Tibial nerve (tissue), 4 donors: ENCODE results near the gene TPD52L1. TPM values are rescaled to one million over a fixed set of nuclear protein-coding genes. Genes with fewer than 3 reads are reported as not detected.

Experiments
- DNase-seq, 2 donors: peaks; one replicate each; pipeline ENCODE4 v3.0.0-alpha.2; 2019; ENCODE audit warnings: low spot score in 2 of 2
- H3K27ac ChIP-seq, 4 donors: fragments of 200-600 bp; sonication (generic) in 3 of 4; one replicate each; pipeline ENCODE4 v1.5.1; 2017 to 2019; ENCODE audit warnings: mild to moderate bottlenecking in 1 of 4
- H3K27me3 ChIP-seq, 2 donors: fragments of 200-600 bp; sonication (generic) in 1 of 2; one replicate each; pipeline versions ENCODE4 v1.5.1 to v1.6.0; 2017 to 2019
- H3K36me3 ChIP-seq, 3 donors: fragments of 200-600 bp; sonication (generic); one replicate each; pipeline ENCODE4 v1.5.1; 2018 to 2019
- H3K4me1 ChIP-seq, 4 donors: fragments of 200-600 bp; sonication (generic) in 3 of 4; one replicate each; pipeline ENCODE4 v1.5.1; 2017 to 2019
- H3K4me3 ChIP-seq, 4 donors: fragments of 200-600 bp; sonication (generic) in 3 of 4; one replicate each; pipeline ENCODE4 v1.5.1; 2017 to 2019; ENCODE audit warnings: mild to moderate bottlenecking in 1 of 4, moderate library complexity in 1 of 4
- H3K9me3 ChIP-seq, 4 donors: fragments of 200-600 bp; sonication (generic) in 3 of 4; one replicate each; pipeline ENCODE4 v1.5.1; 2017 to 2019
- EP300 ChIP-seq, 2 donors: sonication (generic); formaldehyde crosslinking; IDR thresholded peaks; one replicate each; pipeline ENCODE4 v1.6.1; 2017; ENCODE audit warnings: antibody characterized with exemption in 2 of 2, mild to moderate bottlenecking in 1 of 2
- POLR2A ChIP-seq, 2 donors: fragments of 450-650 bp; IDR thresholded peaks; one replicate each; pipeline ENCODE4 v1.6.1; 2017; ENCODE audit warnings: antibody characterized with exemption in 2 of 2, mild to moderate bottlenecking in 2 of 2, moderate library complexity in 2 of 2
- WGBS, 2 donors: methylation state at CpG; one replicate each; pipeline ENCODE4 v1.1.5; 2018; 5-methylcytosine and 5-hydroxymethylcytosine counted together
- total RNA-seq, 4 donors: library from RNA; depleted of rRNA; stranded (reverse); fragments of >200 nt; gene quantifications; one replicate each; pipeline ENCODE4 v1.1.0, GENCODE V29; 2016
- TF ChIP-seq, protein P1 (sequence below), 5 experiments: fragments of 200-600 bp in 3 of 5; fragments of 450-650 bp in 2 of 5; sonication (generic) in 3 of 5; IDR thresholded peaks; one replicate each; pipeline ENCODE4 v1.5.1; 2016 to 2019; ENCODE audit warnings: antibody characterized with exemption in 5 of 5, mild to moderate bottlenecking in 3 of 5, moderate library complexity in 2 of 5

Gene TPD52L1
- total RNA-seq, 4 donors from 2014 or later = 28.8 to 55.0 (median 45.6) TPM

DNA sequence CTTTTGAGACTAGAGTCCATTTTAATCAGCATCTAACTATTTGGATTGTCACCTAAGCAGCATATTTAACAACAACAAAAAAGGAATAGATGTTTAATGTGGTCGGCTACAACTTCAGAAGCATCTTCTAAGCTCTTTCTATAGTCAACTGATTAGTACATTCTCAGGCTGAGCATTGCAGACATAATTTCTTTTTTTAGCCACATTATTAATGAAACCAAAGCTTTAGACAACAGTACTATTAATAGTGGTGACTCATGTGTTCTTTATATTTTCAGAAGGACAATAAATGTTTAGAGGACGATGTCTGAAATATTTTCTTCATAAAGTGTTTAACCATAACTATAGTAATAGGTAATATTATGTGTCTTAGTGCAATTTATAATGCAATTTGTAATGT, 52.4 kb downstream of the TPD52L1 start:
- Histone ChIP-seq H3K27ac (no peak overlapping the region), H3K36me3 (no peaks in the 10 kb centered on the region), H3K9me3 (no peaks in the 10 kb centered on the region), H3K4me3 (no peak overlapping the region), H3K4me1 (peaks cover 0 to 17% (median 8%) of the 10 kb centered on the region in 4 donors), H3K27me3 (no peaks in the 10 kb centered on the region)
- WGBS, 2 donors = 79 to 85% methylated on average over 2 of the region's 2 CpGs
- TF ChIP-seq POLR2A (IDR thresholded peaks at IDR 0.05) (no peak), EP300 (IDR thresholded peaks at IDR 0.05) (no peak)
- TF ChIP-seq, protein P1, sequence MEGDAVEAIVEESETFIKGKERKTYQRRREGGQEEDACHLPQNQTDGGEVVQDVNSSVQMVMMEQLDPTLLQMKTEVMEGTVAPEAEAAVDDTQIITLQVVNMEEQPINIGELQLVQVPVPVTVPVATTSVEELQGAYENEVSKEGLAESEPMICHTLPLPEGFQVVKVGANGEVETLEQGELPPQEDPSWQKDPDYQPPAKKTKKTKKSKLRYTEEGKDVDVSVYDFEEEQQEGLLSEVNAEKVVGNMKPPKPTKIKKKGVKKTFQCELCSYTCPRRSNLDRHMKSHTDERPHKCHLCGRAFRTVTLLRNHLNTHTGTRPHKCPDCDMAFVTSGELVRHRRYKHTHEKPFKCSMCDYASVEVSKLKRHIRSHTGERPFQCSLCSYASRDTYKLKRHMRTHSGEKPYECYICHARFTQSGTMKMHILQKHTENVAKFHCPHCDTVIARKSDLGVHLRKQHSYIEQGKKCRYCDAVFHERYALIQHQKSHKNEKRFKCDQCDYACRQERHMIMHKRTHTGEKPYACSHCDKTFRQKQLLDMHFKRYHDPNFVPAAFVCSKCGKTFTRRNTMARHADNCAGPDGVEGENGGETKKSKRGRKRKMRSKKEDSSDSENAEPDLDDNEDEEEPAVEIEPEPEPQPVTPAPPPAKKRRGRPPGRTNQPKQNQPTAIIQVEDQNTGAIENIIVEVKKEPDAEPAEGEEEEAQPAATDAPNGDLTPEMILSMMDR (IDR thresholded peaks at IDR 0.05) = no peak
- no peak for DNase-seq

DNA sequence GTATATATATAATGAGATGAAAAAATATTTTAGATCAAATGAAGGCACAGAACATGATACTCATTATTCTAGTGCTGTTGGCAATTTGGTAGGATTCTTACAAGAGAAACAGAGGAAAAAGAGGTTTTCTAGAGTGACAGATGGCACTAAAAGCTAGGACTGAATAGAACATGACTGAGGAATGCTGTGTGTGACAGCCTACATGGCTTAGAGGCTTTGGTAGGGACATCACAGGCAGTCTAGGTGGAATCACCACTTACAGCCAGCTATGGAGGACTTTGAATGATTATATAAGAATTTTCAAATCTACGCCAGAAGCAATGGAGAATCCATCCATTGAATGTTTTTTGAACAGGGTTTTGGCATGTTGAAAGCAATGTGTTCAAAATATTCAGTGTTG, 52.8 kb downstream of the TPD52L1 start:
- H3K4me1 ChIP-seq = peaks cover 0 to 16% (median 8%) of the 10 kb centered on the region in 4 donors
- DNase-seq = no peak
- TF ChIP-seq EP300 (IDR thresholded peaks at IDR 0.05) = no peak
- no peak for TF ChIP-seq POLR2A (IDR thresholded peaks at IDR 0.05)
- TF ChIP-seq, protein P1 (IDR thresholded peaks at IDR 0.05) = no peak
- H3K27me3 ChIP-seq = no peaks in the 10 kb centered on the region
- no peaks in the 10 kb centered on the region for H3K36me3 ChIP-seq
- no peak overlapping the region for H3K4me3 ChIP-seq
- no peaks in the 10 kb centered on the region for H3K9me3 ChIP-seq
- WGBS, 2 donors = 97 to 100% methylated on average over 1 of the region's 1 CpG
- no peak overlapping the region for H3K27ac ChIP-seq

DNA sequence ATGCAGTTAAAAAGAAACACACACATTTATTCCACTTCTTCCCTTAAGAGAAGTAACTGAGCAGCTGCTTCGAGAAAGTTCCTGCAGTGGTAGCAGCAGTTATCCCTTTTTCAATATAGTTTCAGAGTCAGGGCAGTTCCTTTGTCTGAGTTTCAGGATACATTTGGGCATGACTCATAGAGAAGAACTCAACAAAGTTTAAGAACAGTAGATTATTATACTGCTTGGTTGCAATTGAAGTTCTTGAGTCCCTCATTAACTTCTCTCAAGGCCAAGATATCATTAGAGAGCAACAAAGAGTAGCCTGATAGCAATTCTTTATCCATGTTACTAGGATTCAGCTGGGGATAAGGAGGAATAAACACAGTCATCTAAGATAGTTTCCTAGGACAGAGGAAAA, 54.4 kb downstream of the TPD52L1 start:
- TF ChIP-seq POLR2A (IDR thresholded peaks at IDR 0.05) = no peak
- TF ChIP-seq EP300 (IDR thresholded peaks at IDR 0.05) = no peak
- TF ChIP-seq, protein P1 (IDR thresholded peaks at IDR 0.05) = no peak
- Histone ChIP-seq H3K4me1 (peaks cover 0 to 6% (median 2%) of the 10 kb centered on the region in 4 donors), H3K27me3 (no peaks in the 10 kb centered on the region), H3K36me3 (no peaks in the 10 kb centered on the region), H3K4me3 (no peak overlapping the region), H3K27ac (no peak overlapping the region), H3K9me3 (no peaks in the 10 kb centered on the region)
- 32 to 40% methylated on average over 1 of the region's 1 CpG for WGBS, 2 donors
- no peak for DNase-seq

DNA sequence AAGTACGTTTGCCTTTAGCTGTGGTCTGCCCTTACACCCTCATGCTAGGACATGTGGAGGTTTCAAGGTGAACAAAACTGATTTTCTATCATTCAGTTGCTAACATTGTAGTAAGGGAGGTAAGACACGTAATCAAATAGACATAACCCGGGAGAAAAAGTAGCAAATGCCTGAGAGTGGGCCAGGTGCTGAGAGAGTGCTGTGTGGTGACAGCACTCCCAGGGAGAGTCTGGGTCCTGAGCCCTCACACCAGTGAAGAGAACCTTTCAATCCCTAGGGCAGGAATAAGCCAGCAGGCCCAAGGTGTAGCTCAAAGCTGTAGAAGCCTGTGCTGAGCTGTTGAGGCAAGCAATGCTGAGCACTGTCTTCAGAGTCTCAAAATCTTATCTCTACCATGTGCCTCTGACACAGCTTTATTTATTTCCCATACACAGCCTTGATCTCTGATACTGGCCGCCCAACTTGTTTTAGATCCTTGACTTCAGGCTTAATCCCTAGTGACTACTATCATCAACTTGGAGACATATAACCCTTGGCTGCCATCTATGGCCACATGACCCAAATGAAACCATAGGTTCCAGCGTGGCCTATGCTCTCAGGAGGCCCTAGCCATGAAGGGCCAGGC, 55.2 kb downstream of the TPD52L1 start:
- Histone ChIP-seq H3K4me1 (peaks cover 0 to under 1% (median 0%) of the 10 kb centered on the region in 4 donors), H3K27me3 (no peaks in the 10 kb centered on the region), H3K36me3 (no peaks in the 10 kb centered on the region), H3K27ac (no peak overlapping the region), H3K4me3 (no peak overlapping the region), H3K9me3 (no peaks in the 10 kb centered on the region)
- 92 to 93% methylated on average over 5 of the region's 5 CpGs for WGBS, 2 donors
- no peak for TF ChIP-seq EP300 (IDR thresholded peaks at IDR 0.05)
- TF ChIP-seq POLR2A (IDR thresholded peaks at IDR 0.05) = no peak
- TF ChIP-seq, protein P1 (IDR thresholded peaks at IDR 0.05) = no peak
- no peak for DNase-seq

DNA sequence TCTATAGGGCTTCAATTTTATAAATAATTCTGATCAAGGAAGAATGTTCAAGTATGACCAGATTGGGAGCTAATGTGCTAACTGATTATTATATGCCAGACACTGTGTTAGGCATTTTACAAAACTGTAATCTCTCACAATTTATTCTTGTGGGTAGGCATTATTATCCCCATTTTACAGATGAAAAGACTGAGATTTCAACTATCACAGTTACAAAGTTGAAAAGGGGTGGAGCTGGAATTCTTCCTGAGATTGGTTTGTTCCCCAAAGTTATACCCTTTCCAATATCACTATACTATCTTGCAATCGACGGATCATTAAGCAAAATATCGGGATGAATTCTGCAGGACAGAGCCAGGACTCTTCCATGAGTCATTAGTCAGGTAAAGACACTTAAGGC, 57.1 kb downstream of the TPD52L1 start:
- H3K36me3 ChIP-seq = no peaks in the 10 kb centered on the region
- DNase-seq = no peak
- H3K4me3 ChIP-seq = no peak overlapping the region
- no peaks in the 10 kb centered on the region for H3K27me3 ChIP-seq
- WGBS, 2 donors = 94 to 95% methylated on average over 3 of the region's 3 CpGs
- H3K9me3 ChIP-seq = no peaks in the 10 kb centered on the region
- no peaks in the 10 kb centered on the region for H3K4me1 ChIP-seq
- no peak overlapping the region for H3K27ac ChIP-seq
- no peak for TF ChIP-seq POLR2A (IDR thresholded peaks at IDR 0.05)
- TF ChIP-seq EP300 (IDR thresholded peaks at IDR 0.05) = no peak
- TF ChIP-seq, protein P1 (IDR thresholded peaks at IDR 0.05) = no peak
